Upper lobe of right lung (tissue), 1 donor: ENCODE results near the gene PREPL. TPM values are rescaled to one million over a fixed set of nuclear protein-coding genes. Genes with fewer than 3 reads are reported as not detected.

ENCODE experiments used
- ATAC-seq: fragments of 200-7000 bp; cut with Tn5 transposase; one replicate; pipeline ENCODE4 v1.9.1; 2020; ENCODE audit warnings: mild to moderate bottlenecking, moderate library complexity
- DNase-seq: peaks from one replicate; pipeline ENCODE4 v3.0.0-alpha.2; 2020
- H3K27ac ChIP-seq: fragments of 200-600 bp; one replicate; pipeline ENCODE4 v1.8.0; 2022
- H3K27me3 ChIP-seq: fragments of 200-600 bp; one replicate; pipeline ENCODE4 v1.8.0; 2022; ENCODE audit warnings: mild to moderate bottlenecking
- H3K36me3 ChIP-seq: fragments of 200-600 bp; one replicate; pipeline ENCODE4 v1.8.0; 2022
- H3K4me1 ChIP-seq: fragments of 200-600 bp; one replicate; pipeline ENCODE4 v1.8.0; 2022
- H3K4me3 ChIP-seq: fragments of 200-600 bp; one replicate; pipeline ENCODE4 v1.8.0; 2022; ENCODE audit warnings: mild to moderate bottlenecking
- H3K9me3 ChIP-seq: fragments of 200-600 bp; one replicate; pipeline ENCODE4 v1.8.0; 2022
- CTCF ChIP-seq: fragments of 200-600 bp; IDR thresholded peaks from one replicate; pipeline ENCODE4 v1.8.0; 2022; ENCODE audit warnings: antibody characterized with exemption
- intact Hi-C: fragments of 100-400 bp; cut with DNase I; formaldehyde crosslinking; loops from one replicate; pipeline ENCODE4 v1.11.0; 2022
- total RNA-seq: library from RNA; stranded (reverse); fragmentation: NEBNext Ultra II Directional; extraction: Animal tissue kit (Norgen Biotek cat#: 25700); gene quantifications from one replicate; pipeline ENCODE4 v1.2.1, GENCODE V29; 2021
- donor health status: DM: no; HTN: yes; CAD: no; lungs with severe emphysema.

Gene PREPL
- total RNA-seq, 1 donor from 2014 or later: 43.4 TPM

GRCh38 chr2:44275927-44276303 is 85.4 kb downstream of the PREPL start:
- no peak for ATAC-seq
- no peak for TF ChIP-seq CTCF
- H3K4me1 ChIP-seq: no peaks in the 10 kb centered on the region
- H3K9me3 ChIP-seq: no peaks in the 10 kb centered on the region
- H3K27me3 ChIP-seq: no peaks in the 10 kb centered on the region
- no peak for DNase-seq
- H3K27ac ChIP-seq: no peak overlapping the region
- intact Hi-C loops: no loop called here
- H3K36me3 ChIP-seq: no peaks in the 10 kb centered on the region
- H3K4me3 ChIP-seq: no peak overlapping the region

- Histone ChIP-seq H3K27me3 (no peaks in the 10 kb centered on the region), H3K9me3 (no peaks in the 10 kb centered on the region), H3K27ac (no peak overlapping the region), H3K4me3 (no peak overlapping the region), H3K4me1 (no peaks in the 10 kb centered on the region), H3K36me3 (no peaks in the 10 kb centered on the region)
- ATAC-seq: no peak
- intact Hi-C loops: no loop called here
- no peak for DNase-seq
- no peak for TF ChIP-seq CTCF
These were observed 87.7 kb downstream of the PREPL start for GRCh38 chr2:44273596-44273995.

GRCh38 chr2:44273076-44273475 is 88.2 kb downstream of the PREPL start:
- no peaks in the 10 kb centered on the region for H3K36me3 ChIP-seq
- ATAC-seq (no peak), DNase-seq (no peak)
- no peaks in the 10 kb centered on the region for H3K9me3 ChIP-seq
- TF ChIP-seq CTCF: no peak
- H3K27me3 ChIP-seq: no peaks in the 10 kb centered on the region
- intact Hi-C loops: no loop called here
- no peak overlapping the region for H3K27ac ChIP-seq
- no peak overlapping the region for H3K4me3 ChIP-seq
- H3K4me1 ChIP-seq: no peaks in the 10 kb centered on the region

- H3K4me3 ChIP-seq: no peak overlapping the region
- ATAC-seq: no peak
- intact Hi-C loops: no loop called here
- H3K4me1 ChIP-seq: no peaks in the 10 kb centered on the region
- no peak for DNase-seq
- H3K9me3 ChIP-seq: no peaks in the 10 kb centered on the region
- H3K36me3 ChIP-seq: no peaks in the 10 kb centered on the region
- no peaks in the 10 kb centered on the region for H3K27me3 ChIP-seq
- no peak for TF ChIP-seq CTCF
- no peak overlapping the region for H3K27ac ChIP-seq
These were observed 90.0 kb downstream of the PREPL start for GRCh38 chr2:44271296-44271695.

DNA sequence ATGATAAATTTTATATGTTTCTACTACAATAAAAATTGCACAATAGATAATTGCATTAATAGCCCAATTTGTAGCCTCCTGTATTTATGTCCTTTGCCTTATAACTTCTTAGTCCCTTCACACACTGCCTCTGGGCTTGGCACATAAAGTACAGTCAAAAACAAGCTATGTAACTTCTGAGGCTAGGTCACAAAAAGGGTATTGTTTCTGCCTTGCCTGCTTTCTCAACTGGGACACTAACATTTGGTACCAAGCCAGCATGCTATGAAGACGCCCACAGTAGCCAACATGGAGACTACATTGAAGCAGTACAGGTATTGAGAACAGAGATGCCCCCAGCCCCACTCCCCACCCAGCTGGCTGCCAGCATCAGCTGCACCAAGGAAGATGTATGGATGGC is 91.5 kb downstream of the PREPL start:
- ATAC-seq (no peak), DNase-seq (no peak)
- no peak overlapping the region for H3K27ac ChIP-seq
- no peaks in the 10 kb centered on the region for H3K4me1 ChIP-seq
- H3K27me3 ChIP-seq: no peaks in the 10 kb centered on the region
- TF ChIP-seq CTCF: no peak
- no peaks in the 10 kb centered on the region for H3K9me3 ChIP-seq
- no peaks in the 10 kb centered on the region for H3K36me3 ChIP-seq
- intact Hi-C loops: no loop called here
- no peak overlapping the region for H3K4me3 ChIP-seq
